Calu3 (cell line): ENCODE results near the gene KRTAP4-4. TPM values are rescaled to one million over a fixed set of nuclear protein-coding genes. Genes with fewer than 3 reads are reported as not detected.

Experiments used
- BruUV-seq: library from RNA; stranded (reverse); fragments of 400-500 nt; replicated peaks from 2 replicates; lab custom pipeline; 2021; lab: Mats Ljungman, UMichigan
- CTCF ChIA-PET: fragments of 300-600 bp; sonication (Branson Sonifier 250); formaldehyde crosslinking; loops from one replicate; lab custom pipeline; 2022; ENCODE audit warnings: antibody characterized with exemption; lab: Charles Lee
- DNase-seq: peaks from one replicate; pipeline ENCODE4 v3.0.0; 2022
- H3K27ac Mint-ChIP-seq: one replicate; pipeline ENCODE4 v1.8.0; 2022; ENCODE audit warnings: mixed read lengths; ENCODE audit not compliant: unreplicated experiment
- H3K27me3 Mint-ChIP-seq: one replicate; pipeline ENCODE4 v1.8.0; 2022; ENCODE audit warnings: mixed read lengths; ENCODE audit not compliant: unreplicated experiment
- H3K36me3 Mint-ChIP-seq: one replicate; pipeline ENCODE4 v1.8.0; 2022; ENCODE audit warnings: mild to moderate bottlenecking, moderate library complexity, mixed read lengths; ENCODE audit not compliant: insufficient read depth, unreplicated experiment
- H3K4me1 Mint-ChIP-seq: one replicate; pipeline ENCODE4 v1.8.0; 2022; ENCODE audit warnings: mild to moderate bottlenecking, low read depth, mixed read lengths; ENCODE audit not compliant: unreplicated experiment
- H3K4me3 Mint-ChIP-seq: one replicate; pipeline ENCODE4 v1.8.0; 2022; ENCODE audit warnings: mild to moderate bottlenecking, low read depth, moderate library complexity, mixed read lengths; ENCODE audit not compliant: unreplicated experiment
- H3K9me3 Mint-ChIP-seq: one replicate; pipeline ENCODE4 v1.8.0; 2022; ENCODE audit warnings: low read depth, mixed read lengths; ENCODE audit not compliant: unreplicated experiment
- CTCF ChIP-seq: fragments of 200-600 bp; IDR thresholded peaks from one replicate; pipeline ENCODE4 v1.8.0; 2022; ENCODE audit warnings: antibody characterized with exemption; ENCODE audit not compliant: unreplicated experiment
- intact Hi-C: fragments of 100-400 bp; cut with micrococcal nuclease; formaldehyde crosslinking; loops from one replicate; pipeline ENCODE4 v1.10.0; 2022; ENCODE audit not compliant: unreplicated experiment
- total RNA-seq: library from RNA; stranded (reverse); gene quantifications from 2 replicates; pipeline ENCODE4 v1.2.3, GENCODE V29; 2022

The KRTAP4-4 gene
- total RNA-seq, 1 experiment from 2014 or later, result not detected

GRCh38 chr17:41133880-41134735, 26.4 kb downstream of the KRTAP4-4 start:
- H3K4me1 Mint-ChIP-seq, result peaks cover 44% of the 10 kb centered on the region
- BruUV-seq, result no TSS peak
- no peaks in the 10 kb centered on the region for H3K36me3 Mint-ChIP-seq
- no peak for TF ChIP-seq CTCF
- H3K9me3 Mint-ChIP-seq, result peaks cover 9% of the 10 kb centered on the region
- no peak for DNase-seq
- intact Hi-C loops, result loop anchor here (5.0 kb wide), 1 partner anchor 177 kb away; no protein-coding TSS in a partner anchor
- no peaks in the 10 kb centered on the region for H3K27me3 Mint-ChIP-seq
- H3K27ac Mint-ChIP-seq, result peak overlapping the region; percentile 24
- CTCF ChIA-PET, result no interaction called here
- no peak overlapping the region for H3K4me3 Mint-ChIP-seq

GRCh38 chr17:41131979-41132378, 28.6 kb downstream of the KRTAP4-4 start:
- CTCF ChIA-PET, result interaction anchor here (0.5 to 1.5 kb wide), 9 partner anchors 9 to 992 kb away, joined by 3 to 8 read pairs (median 3); partner anchors contain the start of genes CASC3 and KRTAP4-6
- H3K36me3 Mint-ChIP-seq, result no peaks in the 10 kb centered on the region
- peaks cover 4% of the 10 kb centered on the region for H3K9me3 Mint-ChIP-seq
- intact Hi-C loops, result loop anchor here (5.0 kb wide), 1 partner anchor 175 kb away; no protein-coding TSS in a partner anchor
- no TSS peak for BruUV-seq
- H3K27ac Mint-ChIP-seq, result peak overlapping the region; percentile 57
- no peaks in the 10 kb centered on the region for H3K27me3 Mint-ChIP-seq
- no peak for TF ChIP-seq CTCF
- DNase-seq, result no peak
- peaks cover 44% of the 10 kb centered on the region for H3K4me1 Mint-ChIP-seq
- no peak overlapping the region for H3K4me3 Mint-ChIP-seq

GRCh38 chr17:41127371-41127770, 33.2 kb downstream of the KRTAP4-4 start:
- Mint-ChIP-seq H3K27ac (no peak overlapping the region), H3K9me3 (peaks cover 4% of the 10 kb centered on the region), H3K27me3 (no peaks in the 10 kb centered on the region), H3K36me3 (no peaks in the 10 kb centered on the region), H3K4me3 (no peak overlapping the region), H3K4me1 (peaks cover 37% of the 10 kb centered on the region)
- no peak for DNase-seq
- CTCF ChIA-PET, result no interaction called here
- no TSS peak for BruUV-seq
- intact Hi-C loops, result no loop called here
- no peak for TF ChIP-seq CTCF

- CTCF ChIA-PET, result interaction anchor here (0.6 kb wide), 1 partner anchor 38 kb away, joined by 3 read pairs; no protein-coding TSS in a partner anchor
- TF ChIP-seq CTCF, result no peak
- Mint-ChIP-seq H3K4me1 (peaks cover 27% of the 10 kb centered on the region), H3K9me3 (peaks cover 6% of the 10 kb centered on the region), H3K27ac (no peak overlapping the region), H3K27me3 (no peaks in the 10 kb centered on the region), H3K4me3 (no peak overlapping the region), H3K36me3 (no peaks in the 10 kb centered on the region)
- no TSS peak for BruUV-seq
- intact Hi-C loops, result no loop called here
- no peak for DNase-seq
Observed at GRCh38 chr17:41126412-41126811, 34.1 kb downstream of the KRTAP4-4 start.
